GM21529 (cell line): ENCODE results near the gene PHACTR1.
"Not testable (repeated sequence)": the region's sequence is repeated elsewhere in the genome, so short reads cannot be mapped to it uniquely, and the experiment has no call there.

Experiments
- ATAC-seq: cut with Tn5 transposase; IDR thresholded peaks from one replicate; pipeline ENCODE4 v1.9.1; 2021; ENCODE audit not compliant: unreplicated experiment

The PHACTR1 gene

DNA sequence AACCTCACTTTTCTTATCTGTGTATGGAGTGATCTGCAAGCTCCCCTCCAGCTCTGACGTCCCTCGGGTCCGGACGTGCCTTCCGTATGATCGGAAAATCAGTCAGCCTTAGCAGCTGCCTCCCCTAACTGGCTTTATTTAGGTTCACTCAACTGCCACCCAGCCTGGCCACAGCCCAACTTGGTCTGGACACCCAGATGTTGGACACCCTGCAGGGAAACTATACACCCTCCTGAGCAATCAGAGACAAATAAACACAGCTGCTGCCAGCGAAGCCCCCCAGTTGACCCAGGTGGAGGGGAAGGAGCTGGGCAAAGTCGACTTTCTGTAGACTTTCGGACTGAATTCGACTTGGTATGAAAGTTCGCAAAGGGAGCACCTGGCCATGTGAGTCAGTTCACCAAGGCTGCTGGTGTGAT lies 582.8 kb downstream of the PHACTR1 start:
- ATAC-seq: no peak

DNA sequence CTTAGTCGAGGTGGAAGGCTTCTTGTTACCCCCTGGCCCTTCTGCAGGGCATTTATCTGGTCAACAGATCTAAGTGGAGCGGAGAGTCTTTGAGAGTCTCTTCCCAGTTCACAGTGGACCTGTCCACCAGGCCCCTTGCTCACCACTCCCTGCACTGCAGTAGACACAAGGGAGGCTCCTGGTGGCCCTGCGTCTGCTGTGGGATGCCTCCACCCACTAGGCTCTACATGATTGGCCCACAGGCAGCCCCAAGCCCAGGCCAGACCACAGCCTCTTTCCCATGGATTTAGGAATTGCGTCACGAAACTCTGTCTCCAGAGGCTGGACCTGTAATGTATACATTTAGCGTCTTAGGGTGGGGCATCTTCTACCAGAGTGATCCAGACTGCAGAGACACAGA lies 583.4 kb downstream of the PHACTR1 start:
- no peak for ATAC-seq

DNA sequence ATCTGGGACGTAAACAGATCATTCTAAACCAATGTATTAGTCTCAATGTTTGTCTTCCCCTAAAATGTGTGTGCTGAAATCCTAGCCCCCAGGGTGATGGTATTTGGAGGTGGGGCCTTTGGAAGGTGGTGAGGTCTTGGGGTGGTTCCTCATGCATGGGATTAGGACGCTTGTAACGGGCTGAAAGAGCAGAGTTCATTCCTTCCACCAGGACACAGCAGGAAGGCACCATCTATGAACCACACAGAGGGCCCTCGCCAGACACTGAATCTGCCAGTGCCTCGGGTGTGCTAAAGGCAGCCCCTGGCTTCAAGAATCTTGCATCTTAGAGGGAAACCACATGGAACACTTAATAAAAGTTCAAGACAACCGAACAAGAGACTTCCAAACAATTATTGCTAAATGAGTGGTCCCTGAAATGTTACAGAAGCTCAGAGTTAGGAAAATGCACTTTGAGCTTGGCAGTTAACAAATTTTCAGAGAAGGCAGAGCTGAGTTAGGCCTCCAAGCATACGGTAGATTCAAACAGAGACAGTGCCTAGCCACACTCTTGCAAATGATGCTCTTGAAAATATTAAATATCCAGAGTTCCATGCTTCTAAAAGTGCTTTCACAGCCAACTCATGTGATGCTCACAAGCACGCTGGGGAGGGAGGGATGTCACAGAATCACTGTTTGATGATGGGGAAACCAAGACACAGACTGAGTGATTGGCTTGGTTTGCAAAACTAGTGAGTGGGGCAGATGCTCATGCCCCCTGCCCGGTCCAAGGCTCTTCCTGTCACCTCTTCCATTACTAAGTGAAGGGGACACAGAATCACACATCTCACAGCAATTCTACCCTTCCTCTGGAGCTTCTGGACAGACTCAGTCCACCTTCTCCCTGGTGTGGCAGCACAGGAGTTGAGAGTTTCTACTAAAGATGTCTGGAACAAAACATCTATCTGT lies 584.4 kb downstream of the PHACTR1 start:
- no peak for ATAC-seq

DNA sequence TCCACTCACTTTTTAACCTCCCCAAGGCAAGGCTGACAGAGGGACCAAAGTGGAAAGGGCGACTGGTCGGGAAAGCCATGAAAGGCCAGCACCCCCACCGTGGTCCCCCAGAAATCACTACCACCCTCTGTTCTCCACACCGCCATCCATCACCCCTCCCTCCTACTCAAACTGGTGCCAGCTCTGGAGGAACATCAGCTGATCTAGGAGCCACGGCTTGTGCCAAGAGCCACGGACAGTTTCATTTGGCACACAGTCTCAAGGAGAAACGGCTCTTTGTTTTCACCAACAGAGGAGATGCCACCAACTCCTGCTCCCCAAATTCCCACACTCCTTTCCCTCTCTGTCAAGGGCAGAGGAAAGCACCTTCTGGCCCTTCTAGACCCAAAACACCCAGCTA lies 585.7 kb downstream of the PHACTR1 start:
- no peak for ATAC-seq

DNA sequence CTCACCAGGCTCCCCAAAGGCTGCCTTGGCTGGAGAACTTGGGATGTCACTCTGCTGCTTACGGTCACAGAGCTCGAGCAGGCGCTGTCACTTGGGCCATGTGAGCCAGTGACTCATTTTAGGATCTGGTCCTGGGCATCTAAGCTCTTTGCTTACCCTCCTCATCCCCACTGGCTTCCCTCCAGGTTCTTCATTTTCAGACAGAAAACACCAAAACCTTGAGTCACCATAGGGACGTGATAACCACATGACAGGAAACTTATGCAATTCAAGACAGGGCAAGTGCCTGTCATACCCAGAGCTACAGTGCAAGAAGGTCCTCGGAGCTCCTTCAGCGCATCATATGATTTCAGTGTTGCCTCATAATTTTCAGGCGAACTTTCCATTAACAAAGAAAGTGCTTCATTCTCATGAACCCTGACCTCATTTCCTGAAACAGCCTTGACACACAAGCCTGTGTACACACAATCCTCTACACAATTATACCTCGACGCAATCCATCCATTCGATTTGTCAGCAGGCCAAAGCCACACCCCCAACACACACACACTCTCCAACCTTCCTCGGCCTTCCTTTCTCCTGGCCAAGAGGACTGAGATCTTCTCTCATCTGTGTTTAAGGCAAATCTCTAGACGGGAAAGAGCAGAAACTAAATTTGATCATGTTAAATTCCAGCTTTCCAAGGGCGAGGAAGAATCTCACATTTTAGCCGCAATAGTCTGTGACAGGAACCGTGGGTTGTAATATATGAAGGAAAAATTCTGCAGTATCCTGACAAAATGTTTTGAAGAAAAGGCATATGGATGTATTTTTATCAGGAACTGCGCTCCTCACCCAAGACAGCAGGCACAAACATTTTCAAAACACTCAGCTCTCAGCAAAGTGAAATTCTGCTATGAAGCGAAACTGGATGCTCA lies 586.4 kb downstream of the PHACTR1 start:
- peak; percentile 74 for ATAC-seq

DNA sequence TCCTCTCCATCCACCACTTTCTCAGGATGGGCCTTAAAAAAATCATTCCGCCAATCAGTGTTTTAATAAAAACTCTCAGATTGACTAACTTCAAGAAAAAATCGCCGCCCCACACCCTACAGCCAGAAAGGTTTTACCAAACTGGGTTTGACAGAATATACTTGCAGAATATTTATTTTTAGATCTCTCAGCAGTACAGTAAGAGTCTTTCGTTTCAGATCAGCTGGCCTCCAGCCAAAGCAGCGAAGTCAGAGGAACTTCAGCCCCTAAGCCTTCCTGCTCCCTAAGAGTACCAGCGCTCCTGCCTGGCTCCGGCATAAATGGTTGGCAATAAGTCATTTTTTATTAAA lies 587.1 kb downstream of the PHACTR1 start:
- ATAC-seq: peak; percentile 54

DNA sequence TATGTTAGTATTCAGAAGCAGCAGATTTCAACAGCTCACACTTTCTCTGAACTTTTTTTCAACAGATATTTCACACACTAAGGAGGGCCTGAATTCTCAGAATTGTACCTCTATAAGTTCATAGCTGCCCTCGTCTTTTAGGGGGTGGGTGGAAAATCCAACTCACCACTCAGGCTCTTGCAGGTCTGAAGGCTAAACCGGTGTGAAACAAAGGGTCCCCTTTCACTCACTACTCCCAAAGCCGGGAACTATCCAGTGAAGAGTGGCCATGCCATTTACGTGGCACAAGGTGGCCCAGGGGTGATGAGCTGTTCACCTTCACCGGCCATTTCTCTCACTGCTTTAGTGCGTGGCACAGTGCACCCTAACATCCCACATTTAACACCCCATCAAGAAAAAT lies 587.5 kb downstream of the PHACTR1 start:
- no peak for ATAC-seq

DNA sequence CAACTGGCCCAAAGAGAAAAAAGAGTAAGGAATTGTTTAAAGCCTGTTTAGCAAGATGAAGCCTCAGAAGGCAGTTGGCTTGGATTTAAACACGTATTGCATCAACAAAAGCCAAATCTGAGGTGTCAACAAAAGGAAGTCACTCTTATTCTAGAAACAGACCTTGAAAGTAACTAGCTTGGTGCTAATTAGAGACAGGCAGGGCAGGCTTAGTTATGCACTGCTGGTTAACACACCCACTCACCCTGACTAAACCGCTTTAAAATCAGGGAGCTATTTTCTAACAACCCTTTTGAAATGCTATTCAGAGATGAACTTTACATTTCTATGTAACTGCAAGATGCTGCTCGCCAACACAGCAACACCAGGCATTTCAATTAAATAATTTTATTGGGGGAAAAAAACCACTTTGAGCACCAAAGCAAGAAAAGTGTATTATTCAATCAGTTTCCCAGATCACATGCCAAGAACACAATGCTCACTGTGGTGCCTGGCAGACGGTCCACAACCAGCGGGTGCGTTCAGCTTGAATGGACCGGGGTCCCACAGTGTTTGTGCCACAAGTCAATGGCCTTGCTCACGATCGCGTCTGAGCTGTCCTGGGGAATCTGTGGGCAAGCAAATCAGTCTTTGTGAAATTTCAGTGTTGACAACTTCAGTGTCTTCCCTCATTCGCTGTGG lies 588.2 kb downstream of the PHACTR1 start:
- ATAC-seq: peak; percentile 46

DNA sequence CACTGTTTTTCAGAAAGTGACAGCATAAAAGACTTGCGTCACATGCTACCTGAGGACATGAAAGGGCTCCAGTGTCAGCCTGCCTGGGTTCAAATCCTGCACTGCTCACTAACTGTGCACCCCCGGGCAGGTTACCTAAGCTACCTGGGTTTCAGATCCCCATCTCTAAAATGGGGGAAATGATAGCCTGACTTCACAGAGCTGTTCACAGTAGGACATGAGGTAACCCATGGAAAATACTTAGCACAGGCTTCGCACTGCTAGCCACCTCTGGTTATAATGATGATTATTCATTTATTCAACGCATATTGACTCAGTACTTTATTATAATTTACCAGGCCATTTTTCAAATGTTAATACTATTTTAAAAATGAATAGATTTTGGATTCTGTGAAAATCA lies 588.7 kb downstream of the PHACTR1 start:
- ATAC-seq: no peak

DNA sequence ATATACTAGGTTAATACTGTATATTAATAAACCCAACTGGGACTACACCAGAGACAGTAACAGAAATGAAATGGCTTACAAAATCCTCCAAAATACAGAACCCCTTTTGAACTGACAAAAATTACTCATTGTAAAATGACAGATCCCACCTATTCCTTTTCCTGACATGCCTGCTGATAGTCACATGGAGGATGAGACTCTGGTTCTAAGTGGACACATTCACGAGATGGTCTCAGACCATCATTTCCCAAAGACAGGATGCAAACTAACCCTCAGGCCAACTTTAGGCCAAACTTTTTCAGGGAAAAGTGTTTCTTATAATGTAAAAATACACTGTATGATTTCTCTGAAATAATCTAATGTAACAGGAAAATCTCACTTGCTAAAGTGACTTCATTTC lies 589.2 kb downstream of the PHACTR1 start:
- no peak for ATAC-seq

DNA sequence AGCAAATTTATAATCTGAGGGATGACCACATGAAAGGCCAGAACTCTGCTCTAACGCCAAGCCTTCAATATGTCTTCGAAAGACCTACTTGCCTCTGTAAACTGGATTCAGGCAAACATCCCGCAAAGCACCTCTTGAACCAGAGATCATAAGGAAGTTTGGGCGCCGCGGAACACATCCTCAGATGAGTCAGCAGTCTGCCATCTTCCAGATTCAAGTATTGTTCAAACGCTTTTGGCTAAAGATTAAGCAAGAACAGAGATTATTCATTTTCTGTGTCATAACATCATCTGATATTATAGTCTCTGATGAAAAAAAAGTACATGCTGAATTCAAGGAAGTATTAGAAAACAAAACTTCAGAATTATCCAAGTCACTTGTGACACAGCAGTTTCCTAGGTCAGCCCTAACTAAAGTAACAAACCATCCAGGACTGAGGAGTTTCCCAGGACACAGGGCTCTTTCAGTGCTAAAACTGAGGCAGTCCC lies 591.0 kb downstream of the PHACTR1 start:
- ATAC-seq: no peak

DNA sequence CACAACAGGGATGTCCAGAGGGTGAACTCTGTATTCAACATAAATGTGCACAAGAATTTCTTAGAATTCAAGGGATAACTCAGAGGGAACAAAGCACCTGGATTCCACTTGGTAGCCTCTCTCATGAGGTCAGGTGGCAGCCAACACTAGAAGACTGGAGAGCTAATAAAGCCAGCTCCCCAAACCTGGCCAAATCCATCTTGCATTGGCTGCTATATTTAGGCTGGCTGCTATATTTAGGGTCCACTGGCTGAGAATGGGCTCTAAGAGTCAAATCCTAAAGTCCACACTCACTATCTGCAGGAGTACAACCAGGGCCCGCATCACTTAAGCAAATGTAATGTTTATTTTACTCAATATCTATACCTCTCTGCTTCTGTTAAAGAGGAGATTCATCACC lies 591.8 kb downstream of the PHACTR1 start:
- ATAC-seq: no peak

DNA sequence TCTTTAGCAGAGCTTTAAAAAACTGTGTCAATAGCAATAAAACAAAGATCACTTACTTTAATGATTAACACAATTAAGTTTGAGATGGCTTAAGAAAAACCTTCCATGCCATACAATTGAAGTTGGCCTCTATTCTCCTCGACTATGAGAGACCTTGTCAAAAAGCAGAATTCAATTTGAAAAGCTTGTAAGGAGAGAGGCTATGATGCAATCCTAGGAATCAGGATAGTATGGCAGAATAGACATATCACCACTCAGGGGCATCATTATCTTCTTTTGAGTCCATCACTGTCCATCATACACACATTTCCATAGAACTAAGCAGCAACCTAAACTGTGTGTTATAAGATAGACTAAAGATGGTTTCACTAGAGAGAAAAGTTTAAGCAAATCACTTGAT lies 594.6 kb downstream of the PHACTR1 start:
- no peak for ATAC-seq

DNA sequence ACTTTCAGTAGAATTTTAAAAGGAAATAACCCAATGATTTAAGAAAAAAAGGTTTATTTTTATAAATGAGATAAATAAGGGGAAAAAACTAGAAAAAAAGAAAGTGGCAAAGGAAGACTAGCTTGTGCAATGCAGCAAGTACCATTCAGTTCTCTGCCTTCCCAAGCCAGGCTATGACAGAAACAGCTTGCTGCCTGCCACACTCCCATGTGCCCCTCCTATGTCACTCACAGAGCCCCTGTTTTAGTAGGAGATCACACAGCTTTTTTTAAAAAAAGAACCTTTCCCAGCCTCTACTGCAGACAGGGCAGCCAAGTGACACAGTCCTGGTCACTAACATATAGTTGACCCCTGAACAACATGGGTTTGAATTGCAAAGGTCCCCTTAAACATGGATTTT lies 598.2 kb downstream of the PHACTR1 start:
- ATAC-seq: no peak

DNA sequence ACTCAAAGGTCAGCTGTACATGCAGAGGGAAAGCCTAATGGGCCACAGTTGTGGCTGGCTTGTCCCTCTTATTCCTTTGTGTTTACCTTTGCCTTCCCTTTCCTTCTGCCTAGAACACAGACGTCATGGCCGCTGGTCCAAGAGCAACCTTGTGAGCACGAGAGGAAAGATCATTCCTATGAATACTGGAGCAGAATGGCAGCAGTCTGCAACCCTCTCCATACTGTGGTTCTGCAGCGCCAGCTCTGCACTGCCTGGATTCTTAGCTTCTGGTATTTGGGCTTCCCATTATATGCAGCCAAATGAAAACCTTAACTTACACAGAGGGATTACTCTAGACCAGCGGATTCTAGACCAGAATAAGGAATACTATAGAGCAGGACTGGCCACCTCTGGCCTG lies 599.3 kb downstream of the PHACTR1 start:
- no peak for ATAC-seq

DNA sequence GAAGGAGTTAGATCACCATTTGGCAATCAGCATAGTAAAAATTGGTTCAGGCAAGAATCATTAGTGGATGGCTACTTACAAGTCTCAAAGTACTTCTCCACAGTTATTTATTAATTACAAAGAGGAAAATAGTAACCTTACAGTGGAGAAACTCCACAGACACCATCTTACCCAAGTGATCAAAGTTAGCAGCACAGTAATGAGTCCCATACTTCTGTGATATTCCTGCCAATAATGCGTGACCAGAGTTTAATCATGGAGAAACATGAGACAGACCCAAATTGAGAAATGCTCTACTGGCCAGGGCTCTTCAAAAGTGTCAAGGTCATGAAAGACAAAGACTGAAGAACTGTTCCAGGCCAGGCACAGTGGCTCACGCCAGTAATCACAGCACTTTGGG lies 602.3 kb downstream of the PHACTR1 start:
- ATAC-seq: no peak

DNA sequence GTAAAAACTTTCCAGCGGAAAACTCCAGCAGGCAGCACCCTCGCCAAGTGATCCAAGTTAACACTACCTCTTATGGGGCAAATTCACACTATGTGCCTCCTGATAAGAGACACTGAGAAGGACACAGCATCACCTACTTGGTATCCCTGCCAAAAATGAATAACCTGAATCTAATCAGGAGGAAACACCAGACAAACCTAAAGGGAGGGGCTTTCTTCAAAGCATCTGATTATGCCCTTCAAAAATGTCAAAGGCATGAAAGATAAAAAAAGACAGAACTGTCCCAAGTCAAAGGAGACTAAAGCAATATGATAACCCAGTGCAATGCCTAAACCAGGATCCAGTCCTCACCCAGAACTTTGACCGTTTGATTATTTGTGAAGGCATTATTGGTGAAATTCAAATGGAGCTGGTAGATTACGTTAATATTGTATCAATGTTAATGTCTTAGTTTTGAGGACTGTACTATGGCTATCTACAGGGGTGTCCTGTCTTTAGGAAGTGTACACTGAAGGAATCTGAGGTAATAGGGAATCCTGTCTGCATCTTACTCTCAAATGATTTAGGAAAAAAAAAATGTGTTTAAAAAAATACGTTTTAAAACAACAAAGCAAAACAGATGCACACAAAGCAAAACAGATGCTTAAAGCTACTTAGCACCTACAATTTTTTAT lies 603.5 kb downstream of the PHACTR1 start:
- no peak for ATAC-seq

DNA sequence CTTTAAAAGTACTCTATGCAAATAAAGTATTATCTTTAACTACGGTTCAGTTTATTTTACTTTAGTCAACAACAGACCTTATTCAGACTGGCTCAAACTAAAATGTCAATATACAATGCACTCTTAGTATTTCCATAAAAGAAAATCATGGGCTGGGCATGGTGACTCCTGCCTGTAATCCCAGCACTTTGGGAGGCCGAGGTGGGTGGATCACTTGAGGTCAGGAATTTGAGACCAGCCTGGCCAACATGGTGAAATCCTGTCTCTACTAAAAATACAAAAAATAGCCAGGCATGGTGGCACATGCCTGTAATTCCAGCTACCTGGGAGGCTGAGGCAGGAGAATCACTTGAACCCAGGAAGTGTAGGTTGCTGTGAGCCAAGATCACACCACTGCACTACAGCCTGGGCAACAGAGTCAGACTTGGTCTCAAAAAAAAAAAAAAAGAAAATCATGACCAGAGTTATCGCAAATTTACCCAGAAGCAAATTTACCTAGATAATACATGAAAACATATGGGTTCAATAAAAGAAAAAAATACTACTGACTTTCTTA lies 609.5 kb downstream of the PHACTR1 start:
- not testable (repeated sequence) for ATAC-seq

DNA sequence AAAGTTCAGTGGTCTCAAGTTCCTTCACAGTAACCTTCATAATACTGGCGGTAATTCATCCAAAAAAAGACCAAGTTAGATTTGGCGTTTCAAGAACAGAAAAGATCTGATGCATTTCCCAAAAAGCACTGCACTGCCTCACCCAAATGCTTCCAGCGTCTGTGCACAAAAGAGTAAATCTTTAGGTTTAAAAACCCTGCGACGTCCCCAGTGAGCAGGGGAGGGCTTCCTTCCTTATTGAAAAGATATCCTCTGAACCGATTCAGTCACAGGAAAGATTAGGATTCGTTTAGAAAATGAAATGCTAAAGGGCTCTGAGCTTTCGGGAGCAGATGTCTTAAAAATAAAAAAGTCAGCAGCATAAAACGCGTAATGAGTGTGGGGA lies 611.1 kb downstream of the PHACTR1 start:
- ATAC-seq: no peak

DNA sequence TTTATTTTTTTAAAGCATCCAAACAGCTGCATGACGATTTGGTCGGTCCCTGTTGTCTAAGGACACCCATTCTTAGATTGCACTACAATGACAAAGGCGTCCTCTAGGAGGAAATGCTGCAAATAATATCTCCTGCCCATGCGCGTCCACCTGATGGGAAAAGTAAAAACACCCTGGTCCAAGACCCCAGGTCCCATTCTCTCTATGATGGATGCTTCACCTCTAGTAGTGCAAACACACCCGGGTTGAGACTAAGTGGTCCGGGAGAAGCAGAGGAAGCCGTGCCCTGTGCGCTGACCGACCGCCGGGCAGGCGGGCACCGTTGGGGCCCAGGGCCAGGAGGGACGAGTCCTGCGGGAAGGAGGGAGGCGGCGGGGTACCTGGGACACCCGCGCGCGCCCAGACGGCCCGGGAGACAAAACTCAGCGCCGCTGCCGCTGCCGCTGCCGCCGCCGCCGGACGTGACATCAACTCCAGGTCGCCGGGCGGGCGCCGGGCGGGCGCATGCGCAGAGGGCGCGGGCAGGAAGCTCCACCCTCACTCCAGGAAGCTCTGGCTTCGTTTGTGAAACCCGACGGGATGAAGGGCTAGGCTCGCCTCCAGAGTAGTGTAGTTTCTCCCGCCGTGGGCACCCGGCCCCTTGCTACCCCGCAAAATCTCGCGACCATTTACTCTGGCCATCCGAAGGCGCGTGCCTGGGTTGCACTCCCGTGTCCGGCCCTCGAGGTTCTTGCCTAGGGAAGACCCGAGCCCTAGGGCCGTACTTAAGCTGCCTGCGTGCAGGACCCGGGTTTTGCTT lies 611.7 kb downstream of the PHACTR1 start, which contains the start of gene TBC1D7:
TSS of gene TBC1D7 (minus strand) at position 462 of the 799 bp plus-strand sequence. CDS start 1,639 bp downstream, outside the sequence.
- peak; percentile 88 for ATAC-seq
